GM12801 (cell line): ENCODE results near the gene PALS2.

Experiments
- CTCF ChIP-seq: IDR thresholded peaks from one replicate; pipeline ENCODE4 v1.5.1; 2011; ENCODE audit warnings: control low read depth; ENCODE audit not compliant: insufficient read length; ENCODE audit errors: extremely low read depth

Gene PALS2

GRCh38 chr7:24587853-24588252, 14.6 kb downstream of the PALS2 start:
- TF ChIP-seq CTCF: no peak

GRCh38 chr7:24591152-24591551, 17.9 kb downstream of the PALS2 start:
- TF ChIP-seq CTCF: no peak

GRCh38 chr7:24595671-24596418, 22.6 kb downstream of the PALS2 start:
- no peak for TF ChIP-seq CTCF

- no peak for TF ChIP-seq CTCF
Measured at GRCh38 chr7:24597014-24597413, 23.8 kb downstream of the PALS2 start.

- no peak for TF ChIP-seq CTCF
Measured at GRCh38 chr7:24601600-24601999, 28.3 kb downstream of the PALS2 start.

GRCh38 chr7:24602860-24603456, 29.7 kb downstream of the PALS2 start:
- no peak for TF ChIP-seq CTCF

- no peak for TF ChIP-seq CTCF
Measured at GRCh38 chr7:24604630-24605029, 31.4 kb downstream of the PALS2 start.
